Measurements from ENCODE around the gene C1QTNF4. TPM values are rescaled to one million over a fixed set of nuclear protein-coding genes. Genes with fewer than 3 reads are reported as not detected.
"Not testable (repeated sequence)": the region's sequence is repeated elsewhere in the genome, so short reads cannot be mapped to it uniquely, and the experiment has no call there.

The C1QTNF4 gene
- 0.42 TPM in 1 of 2 replicates, not detected in the other for total RNA-seq (2022)
- Bru-seq, nascent RNA, result percentile 12 among the genes with signal in this experiment
- BruChase-seq, experiment 1, labeled RNA remaining after a 6-hour chase, result percentile 39 among the genes with signal in this experiment
- percentile 36 among the genes with signal in this experiment for BruChase-seq, experiment 2, labeled RNA remaining after a 2-hour chase
- long read RNA-seq, result 0 reads

DNA sequence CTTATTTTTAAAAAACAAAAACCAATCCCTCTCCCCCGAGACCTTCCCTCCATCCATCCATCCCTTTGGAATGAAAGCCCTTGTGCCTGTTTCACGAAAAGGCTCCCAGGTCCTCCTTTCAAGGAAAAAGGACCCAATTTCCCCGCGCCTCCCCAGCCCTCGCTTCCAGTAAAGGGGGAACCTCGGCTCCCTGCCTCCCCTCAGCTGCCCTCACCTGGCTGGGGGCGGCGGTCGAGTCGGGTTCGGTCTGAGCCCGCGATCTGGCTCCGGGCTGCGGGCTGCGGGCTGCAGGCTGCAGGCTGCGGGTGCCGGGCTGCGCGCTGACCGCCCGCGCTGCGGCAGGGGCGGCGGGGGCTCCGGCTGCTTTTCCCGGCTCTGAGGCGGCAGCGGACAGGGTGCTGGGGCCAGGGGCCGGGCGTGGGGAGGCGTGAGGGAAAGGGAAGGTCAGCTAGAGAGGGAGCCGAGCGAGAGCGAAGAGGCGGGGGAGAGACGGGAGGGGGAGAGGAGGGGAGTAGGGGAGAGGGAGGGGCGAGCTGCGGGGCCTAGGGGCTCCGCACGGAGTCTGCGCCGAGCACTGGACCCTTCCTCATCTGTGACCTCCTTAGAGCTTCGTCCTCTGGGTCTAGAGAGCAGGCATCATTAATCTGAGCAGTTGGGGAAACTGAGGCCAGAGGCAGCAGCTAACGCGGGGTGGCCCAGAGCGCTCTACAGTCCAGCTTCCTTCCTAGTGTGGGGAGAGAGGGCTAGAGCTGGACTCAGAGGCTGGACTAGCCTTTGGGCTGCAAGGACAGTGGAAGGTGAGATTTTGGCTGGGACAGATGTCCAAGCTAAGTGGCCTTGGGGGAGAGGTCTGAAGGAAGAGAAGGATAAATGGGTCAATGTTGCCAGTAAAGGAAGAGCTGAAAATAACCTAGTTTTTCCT, at the start of gene C1QTNF4:
Gene C1QTNF4, minus strand, starts transcription at position 478 of the 922 bp plus-strand sequence. CDS start 3,601 bp downstream, outside the sequence.
- H3K36me3 Mint-ChIP-seq (ENCODE audit: insufficient read depth, unreplicated experiment), result no peaks in the 10 kb centered on the region
- H3K4me3 Mint-ChIP-seq (ENCODE audit: unreplicated experiment), result no peak within 1 kb of the TSS
- H3K9me3 Mint-ChIP-seq (ENCODE audit: unreplicated experiment), result no peaks in the 10 kb centered on the region
- H3K27me3 Mint-ChIP-seq (ENCODE audit: insufficient read depth, unreplicated experiment), result peaks cover 34% of the 10 kb centered on the region
- H3K4me1 Mint-ChIP-seq (ENCODE audit: insufficient read depth, unreplicated experiment), result no peaks in the 10 kb centered on the region
- ChIA-PET CTCF (interaction anchor here (0.7 kb wide), 1 partner anchor 16 kb away, joined by 3 read pairs; the partner anchor contains the start of genes KBTBD4 and NDUFS3), POLR2A (interaction anchor here (1.4 kb wide), 1 partner anchor 9 kb away, joined by 3 read pairs; no protein-coding TSS in a partner anchor)
- H3K27ac Mint-ChIP-seq (ENCODE audit: low read depth, unreplicated experiment), result no peak within 1 kb of the TSS
- DNase-seq (ENCODE audit: unreplicated experiment), result no peak
- BruUV-seq (replicated peaks), result no TSS peak
- TF ChIP-seq CTCF (IDR thresholded peaks at IDR 0.05; ENCODE audit: unreplicated experiment), result no peak
- intact Hi-C loops (cut with micrococcal nuclease), result no loop called here

DNA sequence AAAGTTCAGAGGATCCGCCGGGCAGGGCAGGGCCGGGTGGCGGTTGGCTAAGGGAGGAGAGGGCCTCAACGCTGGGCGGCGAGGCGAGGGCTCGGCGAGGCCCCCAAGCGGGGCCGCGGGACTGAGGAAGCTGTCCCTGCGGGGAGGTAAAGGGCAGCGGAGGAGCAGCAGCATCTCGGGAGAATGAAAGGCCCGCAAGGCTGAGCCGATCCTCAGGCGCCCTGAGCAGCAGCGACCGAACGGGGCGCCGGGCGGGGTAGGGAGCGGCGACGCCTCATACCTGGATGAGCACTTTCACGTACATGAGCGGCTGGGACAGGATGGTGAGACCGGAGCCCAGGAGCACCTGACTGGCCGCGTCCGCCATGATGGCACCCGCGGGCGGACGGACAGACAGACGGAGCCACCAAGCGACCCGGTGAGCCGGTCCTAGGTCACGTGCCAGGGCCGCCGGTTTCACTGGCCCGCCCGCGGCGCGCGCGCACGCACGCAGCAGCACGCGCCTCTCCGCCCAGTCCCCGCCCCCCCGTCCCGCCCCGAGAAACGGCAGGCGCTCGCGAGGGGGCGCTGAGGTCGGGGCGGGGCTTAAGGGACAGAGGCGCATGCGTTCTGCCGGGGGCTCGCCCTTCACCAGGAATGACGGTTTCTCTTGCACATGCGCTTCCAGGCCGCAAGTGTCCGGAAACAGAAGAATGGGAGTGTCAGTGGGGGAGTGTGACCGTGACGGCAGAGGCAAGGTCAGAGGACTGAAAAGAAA, 48.1 kb upstream of the C1QTNF4 start, which contains the start of gene MTCH2:
Gene MTCH2, minus strand, starts transcription at position 461 of the 757 bp plus-strand sequence. Its CDS starts 94 bp downstream, at position 367.
- Mint-ChIP-seq H3K27ac (ENCODE audit: low read depth, unreplicated experiment) (peak within 1 kb of the TSS; percentile 97), H3K4me1 (ENCODE audit: insufficient read depth, unreplicated experiment) (peaks cover 5% of the 10 kb centered on the region)
- intact Hi-C loops (cut with micrococcal nuclease), result loop anchor here (2.0 to 5.0 kb wide), 2 partner anchors 80 to 207 kb away; partner anchors contain the start of gene NUP160

GRCh38 chr11:47641600-47642098, 47.4 kb upstream of the C1QTNF4 start:
- Mint-ChIP-seq H3K4me3 (ENCODE audit: unreplicated experiment) (peak overlapping the region; percentile 99), H3K4me1 (ENCODE audit: insufficient read depth, unreplicated experiment) (peaks cover 5% of the 10 kb centered on the region), H3K9me3 (ENCODE audit: unreplicated experiment) (no peaks in the 10 kb centered on the region), H3K36me3 (ENCODE audit: insufficient read depth, unreplicated experiment) (peaks cover 29% of the 10 kb centered on the region), H3K27me3 (ENCODE audit: insufficient read depth, unreplicated experiment) (no peaks in the 10 kb centered on the region), H3K27ac (ENCODE audit: low read depth, unreplicated experiment) (peak overlapping the region; percentile 97)
- ChIA-PET POLR2A (interaction anchor here (0.7 to 4.1 kb wide), 13 partner anchors 9 to 126 kb away, joined by 3 to 23 read pairs (median 3); partner anchors contain the start of genes CELF1 and FNBP4), CTCF (interaction anchor here (0.7 kb wide), 1 partner anchor 464 kb away, joined by 3 read pairs; no protein-coding TSS in a partner anchor)
- intact Hi-C loops (cut with micrococcal nuclease), result loop anchor here (2.0 to 5.0 kb wide), 2 partner anchors 81 to 207 kb away; partner anchors contain the start of gene NUP160
- DNase-seq (ENCODE audit: unreplicated experiment), result no peak
- TSS peak; percentile 68 for BruUV-seq (replicated peaks)
- TF ChIP-seq CTCF (IDR thresholded peaks at IDR 0.05; ENCODE audit: unreplicated experiment), result no peak

More for the DNA sequence above, 48.1 kb upstream of the C1QTNF4 start, which contains the start of gene MTCH2:
- no peaks in the 10 kb centered on the region for H3K9me3 Mint-ChIP-seq (ENCODE audit: unreplicated experiment)
- CTCF ChIA-PET, result no interaction called here
- H3K36me3 Mint-ChIP-seq (ENCODE audit: insufficient read depth, unreplicated experiment), result peaks cover 23% of the 10 kb centered on the region
- no TSS peak for BruUV-seq (replicated peaks)
- POLR2A ChIA-PET, result interaction anchor here (0.5 to 4.1 kb wide), 10 partner anchors 13 to 209 kb away, joined by 3 to 23 read pairs (median 3); partner anchors contain the start of genes CELF1 and FNBP4
- H3K27me3 Mint-ChIP-seq (ENCODE audit: insufficient read depth, unreplicated experiment), result no peaks in the 10 kb centered on the region
- peak within 1 kb of the TSS; percentile 99 for H3K4me3 Mint-ChIP-seq (ENCODE audit: unreplicated experiment)
- no peak for TF ChIP-seq CTCF (IDR thresholded peaks at IDR 0.05; ENCODE audit: unreplicated experiment)
- peak; percentile 97 for DNase-seq (ENCODE audit: unreplicated experiment)

DNA sequence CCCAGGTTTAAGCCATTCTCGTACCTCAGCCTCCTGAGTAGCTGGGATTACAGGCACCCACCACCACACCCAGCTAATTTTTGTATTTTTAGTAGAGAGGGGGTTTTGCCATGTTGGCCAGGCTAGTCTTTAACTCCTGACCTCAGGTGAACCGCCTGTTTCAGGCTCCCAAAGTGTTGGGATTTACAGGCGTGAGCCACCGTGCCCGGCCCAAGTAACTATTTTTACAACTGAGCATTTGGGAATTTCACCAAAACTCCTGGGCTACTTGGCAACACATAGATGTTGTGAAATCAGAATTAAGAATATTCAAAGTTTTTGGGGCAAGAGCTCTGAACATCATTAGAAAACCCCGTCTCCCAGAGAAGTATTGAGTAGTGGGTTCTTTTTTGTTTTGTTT, 46.3 kb upstream of the C1QTNF4 start:
- not testable (repeated sequence) for H3K4me3 Mint-ChIP-seq (ENCODE audit: unreplicated experiment); H3K4me1 Mint-ChIP-seq (ENCODE audit: insufficient read depth, unreplicated experiment); H3K9me3 Mint-ChIP-seq (ENCODE audit: unreplicated experiment); DNase-seq (ENCODE audit: unreplicated experiment); H3K27me3 Mint-ChIP-seq (ENCODE audit: insufficient read depth, unreplicated experiment); BruUV-seq (replicated peaks)
- Mint-ChIP-seq H3K36me3 (ENCODE audit: insufficient read depth, unreplicated experiment) (peaks cover 34% of the 10 kb centered on the region), H3K27ac (ENCODE audit: low read depth, unreplicated experiment) (peak overlapping the region; percentile 97)
- ChIA-PET POLR2A (interaction anchor here (1.2 to 4.1 kb wide), 2 partner anchors 70 to 127 kb away, joined by 3 to 23 read pairs; partner anchors contain the start of gene FNBP4), CTCF (interaction anchor here (0.7 kb wide), 1 partner anchor 452 kb away, joined by 3 read pairs; no protein-coding TSS in a partner anchor)
- intact Hi-C loops (cut with micrococcal nuclease), result loop anchor here (5.0 kb wide), 1 partner anchor 82 kb away; no protein-coding TSS in a partner anchor

DNA sequence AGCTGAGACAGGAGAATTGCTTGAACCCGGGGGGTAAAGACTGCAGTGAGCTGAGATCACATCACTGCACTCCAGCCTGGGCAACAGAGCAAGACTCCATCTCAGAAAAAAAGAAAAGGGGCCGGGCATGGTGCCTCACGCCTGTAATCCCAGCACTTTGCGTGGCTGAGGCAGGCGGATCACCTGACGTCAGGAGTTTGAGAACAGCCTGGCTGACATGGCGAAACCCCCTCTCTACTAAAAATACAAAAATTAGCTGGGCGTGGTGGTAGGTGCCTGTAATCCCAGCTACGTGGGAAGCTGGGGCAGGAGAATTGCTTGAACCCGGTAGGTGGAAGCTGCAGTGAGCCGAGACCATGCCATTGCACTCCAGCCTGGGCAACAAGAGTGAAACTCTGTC, 42.1 kb upstream of the C1QTNF4 start:
- POLR2A ChIA-PET; H3K27me3 Mint-ChIP-seq (ENCODE audit: insufficient read depth, unreplicated experiment); H3K4me3 Mint-ChIP-seq (ENCODE audit: unreplicated experiment); intact Hi-C loops (cut with micrococcal nuclease); DNase-seq (ENCODE audit: unreplicated experiment); BruUV-seq (replicated peaks); H3K9me3 Mint-ChIP-seq (ENCODE audit: unreplicated experiment); H3K4me1 Mint-ChIP-seq (ENCODE audit: insufficient read depth, unreplicated experiment); H3K27ac Mint-ChIP-seq (ENCODE audit: low read depth, unreplicated experiment): not testable (repeated sequence)
- H3K36me3 Mint-ChIP-seq (ENCODE audit: insufficient read depth, unreplicated experiment), result peaks cover 76% of the 10 kb centered on the region
- CTCF ChIA-PET, result interaction anchor here (1.7 kb wide), 1 partner anchor 15 kb away, joined by 7 read pairs; no protein-coding TSS in a partner anchor

All from MCF 10A (cell line).